Omental fat pad (tissue), 4 donors: ENCODE measurements around the gene IL22. TPM values are rescaled to one million over a fixed set of nuclear protein-coding genes. Genes with fewer than 3 reads are reported as not detected.

ENCODE experiments used
- ATAC-seq: fragments of 150-250 bp; one replicate; pipeline ENCODE4 v1.9.1; 2016; ENCODE audit warnings: mild to moderate bottlenecking, moderate library complexity; ENCODE audit not compliant: low FRiP score
- DNase-seq: peaks from one replicate; pipeline ENCODE4 v3.0.0-alpha.2; 2019; ENCODE audit warnings: low spot score
- total RNA-seq, 4 donors: library from RNA; depleted of rRNA; stranded (reverse); fragments of >200 nt; gene quantifications; one replicate each; pipeline ENCODE4 v1.1.0, GENCODE V29; 2016
- TF ChIP-seq, protein P1 (sequence below), 3 donors: fragments of 450-650 bp; IDR thresholded peaks; one replicate each; pipeline ENCODE4 v1.5.1; 2016 to 2017; ENCODE audit warnings: antibody characterized with exemption in 3 of 3, mild to moderate bottlenecking in 3 of 3, moderate library complexity in 2 of 3

IL22 gene
- total RNA-seq, 4 donors from 2014 or later, result not detected

DNA sequence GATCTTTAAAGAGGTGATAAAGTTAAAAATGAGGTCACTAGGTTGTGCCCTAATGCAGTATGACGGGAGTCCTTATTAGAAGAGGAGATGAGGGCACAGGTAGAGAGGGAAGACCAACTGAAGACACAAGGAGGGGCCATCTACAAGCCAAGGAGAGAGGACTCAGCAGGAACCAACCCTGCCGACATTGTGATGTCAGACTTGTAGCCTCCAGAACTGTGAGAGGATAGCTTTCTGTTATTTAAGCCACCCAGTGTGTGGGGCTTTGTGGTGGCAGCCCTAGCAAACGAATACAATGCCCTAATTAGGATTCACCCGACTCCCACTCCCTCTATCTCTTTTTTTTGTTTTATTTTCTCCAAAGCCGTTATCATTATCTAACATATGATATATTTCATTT is 19.9 kb downstream of the IL22 start:
- ATAC-seq (no peak), DNase-seq (no peak)
- TF ChIP-seq, protein P1, sequence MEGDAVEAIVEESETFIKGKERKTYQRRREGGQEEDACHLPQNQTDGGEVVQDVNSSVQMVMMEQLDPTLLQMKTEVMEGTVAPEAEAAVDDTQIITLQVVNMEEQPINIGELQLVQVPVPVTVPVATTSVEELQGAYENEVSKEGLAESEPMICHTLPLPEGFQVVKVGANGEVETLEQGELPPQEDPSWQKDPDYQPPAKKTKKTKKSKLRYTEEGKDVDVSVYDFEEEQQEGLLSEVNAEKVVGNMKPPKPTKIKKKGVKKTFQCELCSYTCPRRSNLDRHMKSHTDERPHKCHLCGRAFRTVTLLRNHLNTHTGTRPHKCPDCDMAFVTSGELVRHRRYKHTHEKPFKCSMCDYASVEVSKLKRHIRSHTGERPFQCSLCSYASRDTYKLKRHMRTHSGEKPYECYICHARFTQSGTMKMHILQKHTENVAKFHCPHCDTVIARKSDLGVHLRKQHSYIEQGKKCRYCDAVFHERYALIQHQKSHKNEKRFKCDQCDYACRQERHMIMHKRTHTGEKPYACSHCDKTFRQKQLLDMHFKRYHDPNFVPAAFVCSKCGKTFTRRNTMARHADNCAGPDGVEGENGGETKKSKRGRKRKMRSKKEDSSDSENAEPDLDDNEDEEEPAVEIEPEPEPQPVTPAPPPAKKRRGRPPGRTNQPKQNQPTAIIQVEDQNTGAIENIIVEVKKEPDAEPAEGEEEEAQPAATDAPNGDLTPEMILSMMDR (IDR thresholded peaks at IDR 0.05), result no peak

DNA sequence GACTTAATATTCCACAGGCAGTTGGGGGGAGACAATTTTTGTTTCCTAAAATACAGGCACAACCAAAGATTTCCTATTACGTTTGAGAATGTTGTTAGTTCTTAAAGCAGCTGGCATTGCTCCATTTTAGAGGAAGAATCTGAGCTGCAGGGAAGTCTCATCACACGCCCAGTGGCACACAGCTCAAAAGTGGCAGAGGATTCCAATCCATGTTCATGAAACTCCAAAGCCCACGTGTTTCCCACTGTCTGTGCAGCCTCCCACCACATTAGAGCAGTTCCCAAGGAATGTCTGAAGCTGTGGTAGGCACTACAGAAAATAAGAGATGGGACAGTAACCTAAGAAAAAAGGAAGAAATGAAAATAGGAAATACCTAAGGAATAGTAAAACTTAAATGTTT is 21.7 kb downstream of the IL22 start:
- TF ChIP-seq, protein P1 (IDR thresholded peaks at IDR 0.05), result no peak
- DNase-seq, result no peak
- ATAC-seq, result no peak

DNA sequence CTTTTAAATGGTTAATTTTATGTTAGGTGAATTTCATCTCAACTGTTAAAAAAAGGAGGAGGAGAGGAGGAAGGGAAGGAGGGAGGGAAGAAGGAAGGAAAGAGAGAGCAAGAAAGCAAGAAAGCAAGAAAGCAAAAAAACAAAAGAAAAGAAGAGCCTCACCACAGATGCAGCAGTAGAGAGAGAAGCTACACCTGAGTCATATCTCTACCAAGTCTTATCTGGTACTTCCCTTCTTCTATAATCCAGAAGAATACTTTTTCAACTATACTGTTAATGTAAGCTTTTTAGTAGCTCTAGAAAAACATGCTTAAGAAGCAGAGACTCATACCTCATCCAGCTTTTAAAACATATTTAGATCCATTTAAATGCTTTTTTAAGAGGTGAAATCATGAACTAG is 22.2 kb downstream of the IL22 start:
- TF ChIP-seq, protein P1 (IDR thresholded peaks at IDR 0.05), result no peak
- DNase-seq (no peak), ATAC-seq (no peak)

DNA sequence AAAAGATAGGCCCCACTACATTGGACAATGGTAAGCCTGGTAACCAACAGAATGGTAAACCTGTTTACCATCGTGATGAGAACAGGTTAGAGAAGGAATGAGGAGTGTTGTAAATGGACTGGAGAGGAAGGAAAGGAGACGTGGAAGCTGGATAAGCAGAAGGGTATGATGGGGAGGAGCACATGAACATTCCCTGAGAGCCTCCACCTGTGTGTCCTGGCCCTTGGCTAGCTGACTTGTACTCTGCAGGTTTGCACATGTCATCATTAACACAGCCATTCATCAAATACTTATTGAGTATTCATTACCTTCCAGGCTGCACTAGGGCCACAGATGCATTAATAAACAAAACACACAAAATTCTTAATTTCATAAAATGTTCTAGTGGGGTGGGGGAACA is 23.4 kb downstream of the IL22 start:
- DNase-seq (no peak), ATAC-seq (no peak)
- TF ChIP-seq, protein P1 (IDR thresholded peaks at IDR 0.05), result no peak

DNA sequence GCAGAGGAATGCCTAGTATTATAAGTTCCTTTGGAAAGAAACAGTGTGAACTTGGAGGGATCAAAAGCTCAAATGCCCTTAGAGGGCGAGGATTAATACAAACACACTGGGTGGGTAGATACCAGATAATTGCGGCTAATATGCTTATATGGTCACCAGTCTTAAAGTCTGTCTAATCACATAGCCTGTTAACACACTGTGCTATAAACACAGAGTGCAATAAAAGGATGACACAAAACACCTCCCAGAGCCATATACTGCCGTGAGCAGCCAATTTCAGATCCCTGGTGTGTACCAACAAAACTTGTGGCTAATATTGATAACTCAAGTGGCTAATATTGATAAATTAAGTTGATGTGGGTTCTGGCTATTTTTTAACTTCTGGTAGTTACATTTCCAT is 26.0 kb downstream of the IL22 start:
- ATAC-seq, result no peak
- DNase-seq, result no peak
- TF ChIP-seq, protein P1 (IDR thresholded peaks at IDR 0.05), result no peak

DNA sequence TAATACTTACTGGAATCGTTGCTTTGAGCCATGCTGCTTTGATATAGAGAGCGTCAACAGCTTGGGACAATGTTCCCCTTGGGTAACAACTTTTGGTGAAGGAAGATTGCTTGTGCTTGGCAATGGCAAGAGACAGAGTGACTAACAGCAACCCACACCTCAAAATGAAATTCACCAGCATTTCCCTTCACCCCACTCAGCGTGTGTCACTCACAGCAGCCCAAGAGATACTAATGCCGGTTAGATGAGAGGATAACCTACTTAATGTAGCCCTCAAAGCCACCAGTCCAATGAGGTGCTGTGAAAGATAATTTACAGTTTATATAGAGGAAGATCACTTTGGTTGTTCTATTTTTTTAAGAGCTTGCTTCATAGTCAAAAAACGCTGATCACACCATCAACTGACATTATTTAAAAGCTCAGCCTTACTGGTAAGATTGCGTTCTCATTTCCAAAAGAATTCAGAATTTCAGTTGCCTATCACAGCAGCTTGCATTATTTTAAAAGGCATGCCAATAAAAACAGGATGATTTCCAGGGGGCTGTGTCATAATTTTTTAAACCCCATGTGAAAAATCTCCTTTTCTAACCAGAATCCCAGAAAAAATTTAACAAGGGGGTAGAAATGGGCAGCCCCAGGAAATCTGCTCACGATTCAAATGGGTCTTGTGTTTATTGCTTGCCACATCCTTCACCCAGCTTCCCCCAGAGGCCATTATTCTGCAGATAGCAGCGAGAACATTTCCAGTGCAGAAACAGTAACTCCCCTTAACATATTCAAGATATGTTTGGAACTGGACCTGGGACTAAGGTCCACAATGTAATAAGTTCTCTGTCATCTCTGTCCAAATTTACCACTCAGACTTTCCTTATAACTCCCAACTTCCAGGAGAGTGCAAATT is 27.6 kb downstream of the IL22 start, which contains the start of gene IL26:
IL26 (minus strand) TSS at position 235 of the 901 bp plus-strand sequence; CDS start at position 181, 54 bp downstream.
- DNase-seq (no peak), ATAC-seq (no peak)
- TF ChIP-seq, protein P1 (IDR thresholded peaks at IDR 0.05), result no peak
